ENCODE measurements around the gene LRP1B. TPM values are rescaled to one million over a fixed set of nuclear protein-coding genes. Genes with fewer than 3 reads are reported as not detected.

LRP1B gene
- polyA plus RNA-seq, 1 donor: 3.7 TPM

- DNase-seq: no peak
These were observed 184.8 kb downstream of the LRP1B start for GRCh38 chr2:141946016-141946415.

DNA sequence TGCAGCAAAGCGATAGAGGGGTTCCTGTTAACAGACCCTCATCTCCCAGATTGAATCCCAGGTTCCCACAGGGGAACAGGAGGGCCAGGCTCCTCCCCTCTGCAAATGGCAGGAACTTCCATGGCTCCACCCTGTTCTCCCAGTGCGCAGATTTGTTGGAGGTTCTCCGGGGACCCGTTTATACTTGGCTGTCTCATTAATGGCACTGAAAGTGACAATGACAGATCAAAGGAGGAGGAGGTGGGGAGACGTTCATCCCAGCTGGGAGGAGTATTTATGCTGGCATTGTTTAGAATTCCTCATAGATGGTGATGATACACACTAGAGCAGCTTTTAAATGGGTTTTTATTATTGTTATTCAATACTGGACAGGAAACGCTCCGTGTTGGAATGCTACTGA, 186.9 kb downstream of the LRP1B start:
- no peak for DNase-seq

GRCh38 chr2:141942006-141942789, 188.6 kb downstream of the LRP1B start:
- no peak for DNase-seq

GRCh38 chr2:141941210-141941714, 189.6 kb downstream of the LRP1B start:
- no peak for DNase-seq

- no peak for DNase-seq
These were observed 190.1 kb downstream of the LRP1B start for GRCh38 chr2:141940709-141941108.

DNA sequence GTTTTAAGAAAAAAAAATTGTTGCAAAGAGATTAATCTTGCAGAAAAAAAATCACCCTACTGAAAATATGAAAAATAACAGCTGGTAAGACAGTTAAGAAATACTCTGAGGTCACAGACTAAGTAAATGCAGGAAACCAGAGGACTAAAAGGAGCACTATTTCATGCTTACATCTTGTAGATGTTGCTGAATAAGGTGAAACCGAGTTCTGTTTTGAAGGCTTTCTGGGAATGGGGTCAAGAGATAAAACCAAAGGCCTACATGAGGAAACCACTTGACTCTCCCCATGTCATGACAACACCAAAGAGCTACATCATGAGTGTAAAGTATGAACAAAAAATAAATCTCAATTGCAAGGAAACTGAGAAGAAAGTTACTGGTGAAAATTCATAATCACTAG, 197.6 kb downstream of the LRP1B start:
- no peak for DNase-seq

DNA sequence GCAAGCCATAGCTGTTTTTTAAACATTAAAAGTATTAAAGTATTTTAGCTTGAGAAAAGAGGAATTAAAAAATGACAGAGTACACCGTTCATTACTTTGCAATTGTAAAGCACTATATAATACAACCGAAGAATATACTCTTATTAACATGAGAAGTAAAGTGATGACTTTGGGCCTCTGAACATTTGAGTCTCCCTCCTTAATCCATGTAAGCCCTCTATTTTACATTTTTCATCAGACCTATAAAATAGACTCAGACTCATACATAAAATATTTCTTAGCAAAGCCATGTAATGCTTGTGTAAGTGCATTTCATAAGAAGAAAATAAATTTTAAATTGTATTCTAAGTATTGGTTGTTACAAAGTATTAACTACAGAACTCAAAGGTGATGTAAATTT, 198.6 kb downstream of the LRP1B start:
- no peak for DNase-seq

- DNase-seq: no peak
These were observed 199.0 kb downstream of the LRP1B start for GRCh38 chr2:141931797-141932196.

- DNase-seq: no peak
These were observed 200.0 kb downstream of the LRP1B start for GRCh38 chr2:141930803-141931202.

DNA sequence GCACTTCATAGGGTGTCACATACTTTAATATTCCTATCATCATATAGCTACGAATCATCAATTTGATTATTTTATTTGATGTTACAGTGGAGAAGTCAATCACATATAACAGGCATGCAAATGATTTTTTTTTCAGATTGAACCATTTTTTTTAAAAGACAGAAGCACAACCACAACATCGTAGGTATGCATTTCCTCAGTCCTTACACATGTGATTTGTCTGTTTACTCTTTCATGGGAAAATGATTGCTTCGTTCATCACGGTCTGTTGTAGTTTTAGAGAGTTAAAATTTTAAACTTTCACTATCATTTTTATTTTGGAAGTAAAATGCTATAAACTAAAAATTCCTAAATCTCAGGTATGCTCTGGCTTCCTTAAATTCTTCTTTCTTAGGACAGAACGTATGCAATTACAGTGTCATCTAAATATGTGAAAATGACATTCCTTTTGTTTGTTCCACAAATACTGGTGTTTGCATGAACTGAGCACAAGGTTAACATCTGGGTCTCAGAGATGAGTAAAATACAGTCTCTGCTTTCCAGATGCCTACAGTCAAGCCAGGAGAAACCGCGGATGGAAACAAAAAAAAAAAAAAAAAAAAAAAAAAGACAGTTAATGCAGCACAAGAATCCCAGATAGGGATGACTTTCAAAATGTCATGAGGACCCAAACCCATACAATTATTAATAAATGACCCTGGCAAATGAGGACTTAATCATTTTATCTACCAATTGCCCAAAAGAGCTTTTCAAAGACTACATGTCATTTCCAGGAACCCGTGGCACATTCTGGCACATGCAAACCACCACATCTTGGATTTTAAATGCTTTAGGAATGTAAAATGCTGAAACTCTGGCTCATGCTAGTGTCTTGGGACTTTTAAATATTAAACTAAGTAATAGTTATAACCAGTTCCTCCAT, 201.2 kb downstream of the LRP1B start:
- peak; percentile 4 for DNase-seq

- DNase-seq: no peak
These were observed 202.3 kb downstream of the LRP1B start for GRCh38 chr2:141928476-141928875.

GRCh38 chr2:141927536-141927935, 203.3 kb downstream of the LRP1B start:
- DNase-seq: no peak

DNA sequence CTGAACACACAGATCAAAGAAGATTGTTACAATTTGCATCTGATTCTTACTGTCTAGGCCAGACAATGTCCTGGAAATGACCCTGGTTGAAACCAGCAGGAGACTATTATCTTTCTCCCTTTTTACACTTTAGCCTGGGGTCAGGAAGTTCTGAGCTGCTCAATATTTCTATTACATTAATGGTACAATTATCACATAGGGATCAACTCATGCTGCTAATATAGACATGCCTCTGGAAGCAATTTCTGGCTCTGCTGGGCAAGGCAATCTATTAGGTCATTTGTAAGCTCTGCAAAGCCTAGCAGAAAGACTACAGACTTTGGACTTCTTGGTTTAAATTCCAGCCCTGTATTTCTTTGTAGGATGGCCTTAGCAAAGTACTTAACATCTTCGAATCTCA, 205.3 kb downstream of the LRP1B start:
- DNase-seq: no peak

DNA sequence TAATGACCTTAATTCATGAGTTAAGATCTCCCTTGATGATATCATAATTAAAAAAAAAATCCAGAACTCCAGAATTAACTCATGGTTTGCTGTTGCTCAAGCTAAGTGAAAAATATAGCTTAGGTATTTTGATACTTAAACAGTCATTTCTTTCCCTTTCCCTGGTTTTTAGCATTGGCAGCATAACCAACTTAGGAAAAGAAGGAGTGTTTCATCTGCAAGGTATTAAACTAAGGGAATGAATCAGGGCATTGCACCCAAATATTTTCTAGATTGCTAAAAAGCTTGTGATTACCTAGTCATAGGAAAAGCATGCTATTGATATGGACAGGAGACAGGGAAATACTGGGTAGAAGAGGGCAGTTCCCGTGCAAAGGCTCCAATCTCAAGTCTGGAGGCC, 207.2 kb downstream of the LRP1B start:
- no peak for DNase-seq

GRCh38 chr2:141911485-141912066, 219.2 kb downstream of the LRP1B start:
- no peak for DNase-seq

- DNase-seq: no peak
These were observed 224.1 kb downstream of the LRP1B start for GRCh38 chr2:141906678-141907077.

GRCh38 chr2:141900826-141901225, 230.0 kb downstream of the LRP1B start:
- no peak for DNase-seq

GRCh38 chr2:141899740-141900139, 231.1 kb downstream of the LRP1B start:
- DNase-seq: no peak

- no peak for DNase-seq
These were observed 241.0 kb downstream of the LRP1B start for GRCh38 chr2:141889788-141890187.

DNA sequence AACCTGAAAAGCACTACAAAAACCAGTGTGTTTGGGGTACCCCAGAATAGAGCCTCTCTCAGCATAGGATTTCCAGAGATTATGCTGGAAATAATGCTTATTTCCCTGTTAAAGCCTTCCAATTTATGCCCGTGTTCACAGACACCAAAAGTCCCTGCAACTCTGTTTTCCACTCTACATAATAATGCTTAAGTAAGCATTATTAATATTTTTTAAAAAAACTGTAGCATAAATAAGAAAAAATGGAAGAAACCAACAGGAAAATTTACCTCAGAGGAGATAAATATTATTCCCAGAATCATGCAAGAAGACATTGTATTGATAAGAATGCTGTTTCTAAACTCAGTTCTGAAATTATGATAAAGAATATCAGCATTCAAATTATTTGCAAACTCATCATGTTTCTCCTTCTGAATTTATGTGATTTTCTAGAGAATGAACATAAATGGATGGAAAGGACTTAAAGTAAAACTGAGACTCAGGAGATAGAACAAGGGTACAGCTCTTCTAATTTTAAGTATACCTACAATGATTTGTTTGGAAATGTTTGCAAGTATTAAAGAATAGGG, 241.7 kb downstream of the LRP1B start:
- DNase-seq: no peak

- no peak for DNase-seq
These were observed 243.5 kb downstream of the LRP1B start for GRCh38 chr2:141887363-141887762.

GRCh38 chr2:141878016-141878415, 252.8 kb downstream of the LRP1B start:
- no peak for DNase-seq

Data from hindlimb muscle (tissue), 1 donor.